Caki2 (cell line): ENCODE data around the gene LAMC2. TPM values are rescaled to one million over a fixed set of nuclear protein-coding genes. Genes with fewer than 3 reads are reported as not detected.
A peak's percentile ranks its signal among the peaks of the same experiment; 100 is the strongest.
"Not testable (repeated sequence)": the region's sequence is repeated elsewhere in the genome, so short reads cannot be mapped to it uniquely, and the experiment has no call there.

Experiments used
- DNase-seq: peaks from one replicate; pipeline ENCODE4 v3.0.0-alpha.2; 2015; ENCODE audit warnings: low read depth
- in situ Hi-C: cut with HindIII; loops from 2 replicates; pipeline ENCODE4 v1.10.0; 2016; ENCODE audit warnings: low sequenced_read_pairs, low pct_unique_long_range_greater_than_20kb, mixed read lengths
- total RNA-seq: library from RNA; depleted of rRNA; stranded (reverse); fragments of >200 nt; shearing (Covaris generic); gene quantifications from 2 replicates; pipeline ENCODE4 v1.2.3, GENCODE V29; 2014; ENCODE audit warnings: low replicate concordance; rRNA removed

The LAMC2 gene
- 92.0 and 97.5 TPM in 2 replicates for total RNA-seq

DNA sequence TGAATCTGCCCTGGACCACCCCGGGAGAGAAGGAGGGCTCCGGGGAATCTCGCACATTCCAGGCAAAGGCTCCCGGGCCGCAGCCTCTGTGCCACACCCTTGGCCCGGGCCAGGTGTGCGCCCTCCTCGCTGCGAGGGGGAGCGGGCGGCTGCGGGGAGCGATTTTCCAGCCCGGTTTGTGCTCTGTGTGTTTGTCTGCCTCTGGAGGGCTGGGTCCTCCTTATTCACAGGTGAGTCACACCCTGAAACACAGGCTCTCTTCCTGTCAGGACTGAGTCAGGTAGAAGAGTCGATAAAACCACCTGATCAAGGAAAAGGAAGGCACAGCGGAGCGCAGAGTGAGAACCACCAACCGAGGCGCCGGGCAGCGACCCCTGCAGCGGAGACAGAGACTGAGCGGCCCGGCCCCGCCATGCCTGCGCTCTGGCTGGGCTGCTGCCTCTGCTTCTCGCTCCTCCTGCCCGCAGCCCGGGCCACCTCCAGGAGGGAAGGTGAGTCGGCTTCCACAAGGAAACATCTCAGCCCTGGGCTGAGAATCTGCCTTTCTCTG, at the start of gene LAMC2:
TSS of gene LAMC2 (plus strand) at position 324 of the 550 bp plus-strand sequence. CDS start at position 413, 89 bp downstream.
- in situ Hi-C loops = no loop called here
- DNase-seq = peak; percentile 87

DNA sequence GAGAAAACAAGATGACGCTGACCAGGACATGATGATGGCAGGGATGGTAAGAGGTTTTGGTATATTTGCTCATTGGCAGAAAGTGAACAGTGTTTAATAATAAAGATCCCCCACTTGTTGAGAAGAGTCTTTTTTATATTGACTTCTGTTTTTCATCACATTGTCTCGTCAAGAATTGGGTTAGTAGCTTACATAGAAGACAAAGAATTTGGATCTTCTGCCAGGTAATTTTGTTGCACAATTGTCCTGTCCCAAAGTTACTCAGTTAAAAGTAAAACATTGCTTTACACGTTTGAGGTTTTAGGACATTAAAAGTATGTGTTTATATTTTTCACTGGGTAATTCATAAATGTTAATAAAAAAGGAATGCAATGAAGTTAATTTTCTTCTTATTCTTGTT, 48.3 kb upstream of the LAMC2 start:
- DNase-seq = no peak
- in situ Hi-C loops = no loop called here

DNA sequence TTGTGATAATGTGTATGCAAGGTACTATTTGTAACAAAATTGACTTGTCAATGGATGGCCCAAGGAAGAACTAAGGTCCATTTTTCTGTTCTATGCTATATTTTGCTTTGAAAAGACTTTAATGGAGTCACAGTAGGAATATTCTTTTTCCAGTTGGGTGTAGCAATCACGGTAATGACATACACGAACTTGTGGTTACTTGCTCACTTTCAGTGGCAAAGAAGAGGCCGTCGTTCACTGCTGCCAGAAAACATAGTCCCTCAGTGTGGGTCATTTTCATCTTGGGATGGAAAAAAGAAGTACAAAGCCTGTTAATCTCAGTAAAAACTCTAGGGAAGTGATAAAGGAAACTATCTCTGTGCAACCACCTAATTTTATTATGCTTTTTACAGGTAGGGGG, 47.8 kb upstream of the LAMC2 start:
- DNase-seq = no peak
- in situ Hi-C loops = no loop called here

DNA sequence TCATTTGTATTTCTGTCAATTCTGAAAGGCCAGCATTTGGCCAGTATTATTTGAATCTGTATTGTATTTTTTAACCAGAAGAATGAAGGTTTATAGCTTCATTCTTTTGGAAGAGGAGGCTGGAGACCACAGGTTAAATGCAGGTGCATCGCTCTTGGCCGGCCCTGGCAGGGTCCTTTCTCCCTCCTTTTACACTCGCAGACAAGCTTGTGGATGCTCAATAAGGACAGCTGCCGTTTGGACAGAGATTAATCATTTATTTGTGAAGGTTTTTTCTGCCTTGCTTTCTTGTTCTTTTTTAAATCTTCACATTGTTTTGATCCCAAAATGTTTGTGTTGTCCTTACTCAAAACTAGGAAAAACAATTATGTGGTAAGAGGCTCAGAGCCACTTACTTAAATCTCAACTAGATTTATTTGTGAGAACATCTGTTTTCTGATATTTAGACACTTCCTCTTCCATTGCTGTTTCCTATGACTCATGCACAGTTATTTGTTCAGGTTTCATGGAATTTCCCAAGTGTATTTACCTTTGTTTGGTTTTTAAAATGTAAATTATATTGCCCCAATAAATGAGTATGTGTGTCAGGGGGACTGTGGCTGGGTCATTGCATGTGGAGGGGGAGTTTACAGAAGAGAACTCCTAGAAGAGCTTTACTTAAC, 46.7 kb upstream of the LAMC2 start:
- in situ Hi-C loops = no loop called here
- no peak for DNase-seq

DNA sequence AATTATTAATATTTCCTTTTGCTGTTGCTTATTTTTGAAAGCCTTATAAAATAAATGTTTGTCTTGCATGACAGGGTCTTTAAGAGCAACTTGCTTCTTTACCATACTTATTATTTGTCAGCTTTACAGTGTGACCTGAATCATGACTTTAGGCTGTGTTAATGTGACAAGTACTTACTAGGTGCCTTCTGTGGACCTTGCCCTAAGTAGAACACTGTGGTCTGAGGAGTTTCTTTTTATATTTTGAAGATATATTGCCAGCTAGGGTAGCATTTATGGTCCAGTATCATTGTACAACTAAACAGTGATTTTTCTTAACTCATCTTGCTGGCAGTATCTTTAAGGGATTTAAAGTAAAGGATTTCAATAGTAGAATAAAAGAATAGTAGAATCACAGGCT, 45.4 kb upstream of the LAMC2 start:
- in situ Hi-C loops = no loop called here
- no peak for DNase-seq

DNA sequence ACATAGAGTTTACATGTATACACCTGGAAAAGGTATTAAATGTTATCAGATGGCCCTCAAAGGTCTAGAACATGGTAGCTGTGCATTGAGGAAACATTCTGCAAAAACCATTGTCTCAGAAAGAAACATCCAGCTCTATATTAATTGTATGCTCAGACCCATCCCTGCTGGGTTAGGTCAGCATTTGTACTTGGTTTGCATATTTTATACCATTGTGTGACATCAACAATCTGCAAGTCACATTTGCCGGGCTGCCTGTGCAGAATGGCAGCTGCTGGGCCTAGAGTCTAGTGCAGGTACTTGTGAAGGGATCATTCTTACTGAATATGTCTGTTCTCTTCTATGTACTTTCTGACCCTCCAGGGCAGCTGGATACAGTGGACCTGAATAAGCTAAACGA, 43.9 kb upstream of the LAMC2 start:
- in situ Hi-C loops = no loop called here
- DNase-seq = no peak

DNA sequence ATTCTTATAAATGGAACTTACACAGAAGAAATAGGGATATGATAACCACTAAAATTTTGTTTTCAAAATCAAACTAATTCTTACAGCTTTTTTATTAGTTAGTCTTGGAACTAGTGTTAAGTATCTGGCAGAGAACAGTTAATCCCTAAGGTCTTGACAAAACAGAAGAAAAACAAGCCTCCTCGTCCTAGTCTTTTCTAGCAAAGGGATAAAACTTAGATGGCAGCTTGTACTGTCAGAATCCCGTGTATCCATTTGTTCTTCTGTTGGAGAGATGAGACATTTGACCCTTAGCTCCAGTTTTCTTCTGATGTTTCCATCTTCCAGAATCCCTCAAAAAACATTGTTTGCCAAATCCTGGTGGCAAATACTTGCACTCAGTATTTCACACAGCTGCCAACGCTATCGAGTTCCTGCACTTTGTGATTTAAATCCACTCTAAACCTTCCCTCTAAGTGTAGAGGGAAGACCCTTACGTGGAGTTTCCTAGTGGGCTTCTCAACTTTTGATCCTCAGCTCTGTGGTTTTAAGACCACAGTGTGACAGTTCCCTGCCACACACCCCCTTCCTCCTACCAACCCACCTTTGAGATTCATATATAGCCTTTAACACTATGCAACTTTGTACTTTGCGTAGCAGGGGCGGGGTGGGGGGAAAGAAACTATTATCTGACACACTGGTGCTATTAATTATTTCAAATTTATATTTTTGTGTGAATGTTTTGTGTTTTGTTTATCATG, 42.3 kb upstream of the LAMC2 start:
- in situ Hi-C loops = no loop called here
- no peak for DNase-seq

DNA sequence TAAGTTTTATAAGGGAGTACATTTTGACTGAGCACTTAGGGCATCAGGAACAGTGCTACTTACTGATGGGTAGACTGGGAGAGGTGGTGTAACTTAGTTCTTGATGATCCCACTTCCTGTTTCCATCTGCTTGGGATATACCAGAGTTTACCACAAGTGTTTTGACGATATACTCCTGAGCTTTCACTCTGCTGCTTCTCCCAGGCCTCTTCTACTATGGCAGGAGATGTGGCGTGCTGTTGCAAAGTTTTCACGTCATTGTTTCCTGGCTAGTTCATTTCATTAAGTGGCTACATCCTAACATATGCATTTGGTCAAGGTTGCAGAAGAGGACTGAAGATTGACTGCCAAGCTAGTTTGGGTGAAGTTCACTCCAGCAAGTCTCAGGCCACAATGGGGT, 41.3 kb upstream of the LAMC2 start:
- no peak for DNase-seq
- in situ Hi-C loops = no loop called here

DNA sequence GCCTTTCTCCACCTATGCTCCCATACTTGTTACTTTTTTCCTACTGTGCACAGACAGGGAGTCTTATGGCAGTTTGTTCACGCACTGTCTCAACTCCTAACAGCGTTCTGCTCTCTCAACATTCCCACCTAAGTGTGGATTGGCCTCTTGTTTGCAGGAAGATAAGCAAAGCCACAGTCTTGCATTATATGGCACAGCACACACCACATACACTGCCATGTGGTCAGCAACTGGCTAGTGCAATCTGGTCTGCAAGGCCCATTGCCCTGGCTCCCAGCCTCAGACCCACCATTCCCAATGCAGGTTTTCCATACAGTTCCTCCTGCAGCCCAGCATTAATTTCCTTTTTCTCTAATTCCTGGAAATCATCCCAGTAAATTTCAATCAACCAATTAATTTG, 38.3 kb upstream of the LAMC2 start:
- in situ Hi-C loops = no loop called here
- no peak for DNase-seq

DNA sequence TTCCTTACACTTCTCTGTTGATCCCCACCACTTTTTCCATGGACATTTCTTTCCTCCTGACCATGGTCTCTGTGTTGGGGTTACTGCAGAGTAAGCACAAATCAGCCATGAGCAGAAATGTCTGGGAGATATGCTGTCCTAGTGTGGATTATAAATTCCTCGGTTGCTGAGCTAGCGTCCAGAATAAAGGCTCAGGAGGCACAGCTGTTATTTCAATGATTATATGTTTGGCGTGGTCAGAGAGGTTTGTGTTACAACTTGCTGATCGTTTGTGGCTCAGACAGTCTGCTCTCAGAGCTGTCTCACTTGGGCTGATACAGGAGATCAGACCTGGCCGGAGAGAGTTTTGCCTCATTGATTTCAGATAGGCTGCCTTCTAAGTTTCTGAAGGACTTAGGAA, 37.5 kb upstream of the LAMC2 start:
- in situ Hi-C loops = no loop called here
- DNase-seq = no peak

DNA sequence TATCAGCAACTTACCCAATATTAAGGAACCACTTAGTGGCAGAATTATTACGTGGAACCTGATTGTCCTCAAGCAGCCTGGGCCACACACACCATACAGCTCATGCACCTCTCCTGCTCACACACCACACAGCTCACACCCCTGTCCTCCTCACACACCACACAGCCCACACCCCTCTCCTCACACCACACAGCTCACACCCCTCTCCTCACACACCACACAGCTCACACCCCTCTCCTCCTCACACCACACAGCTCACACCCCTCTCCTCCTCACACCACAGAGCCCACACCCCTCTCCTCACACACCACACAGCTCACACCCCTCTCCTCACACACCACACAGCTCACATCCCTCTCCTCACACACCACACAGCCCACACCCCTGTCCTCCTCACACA, 36.8 kb upstream of the LAMC2 start:
- in situ Hi-C loops = no loop called here
- DNase-seq = no peak

DNA sequence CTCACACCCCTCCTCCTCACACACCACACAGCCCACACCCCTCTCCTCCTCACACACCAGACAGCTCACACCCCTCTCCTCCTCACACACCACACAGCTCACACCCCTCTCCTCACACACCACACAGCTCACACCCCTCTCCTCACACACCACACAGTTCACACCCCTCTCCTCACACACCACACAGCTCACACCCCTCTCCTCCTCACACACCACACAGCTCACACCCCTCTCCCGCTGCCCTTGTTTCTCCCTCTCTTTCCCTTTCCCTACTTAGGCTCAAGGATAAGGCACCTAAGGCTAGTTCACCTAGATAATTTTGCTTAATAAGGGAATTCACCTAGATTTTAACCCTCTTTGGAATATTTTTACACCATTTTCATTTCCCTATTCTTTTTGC, 36.0 kb upstream of the LAMC2 start:
- DNase-seq, in situ Hi-C loops: not testable (repeated sequence)

DNA sequence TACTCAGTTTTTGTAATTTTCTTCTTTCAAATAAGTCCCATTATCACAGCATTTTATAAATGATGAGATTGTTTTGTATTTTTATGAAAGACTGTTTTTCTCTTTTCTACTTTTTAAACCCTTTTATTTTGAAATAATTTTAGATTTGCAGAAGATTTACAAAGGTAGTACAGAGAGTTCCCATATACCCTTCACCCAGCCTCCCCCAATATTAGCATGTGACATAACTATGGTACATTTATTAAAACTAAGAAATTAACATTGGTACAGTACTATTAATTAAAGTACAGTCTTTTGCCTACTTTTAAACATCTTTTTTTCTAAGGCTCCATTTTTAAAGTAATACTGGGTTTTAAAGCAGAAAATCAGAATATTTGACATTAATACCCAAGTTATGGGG, 35.6 kb upstream of the LAMC2 start:
- in situ Hi-C loops = no loop called here
- DNase-seq = no peak

DNA sequence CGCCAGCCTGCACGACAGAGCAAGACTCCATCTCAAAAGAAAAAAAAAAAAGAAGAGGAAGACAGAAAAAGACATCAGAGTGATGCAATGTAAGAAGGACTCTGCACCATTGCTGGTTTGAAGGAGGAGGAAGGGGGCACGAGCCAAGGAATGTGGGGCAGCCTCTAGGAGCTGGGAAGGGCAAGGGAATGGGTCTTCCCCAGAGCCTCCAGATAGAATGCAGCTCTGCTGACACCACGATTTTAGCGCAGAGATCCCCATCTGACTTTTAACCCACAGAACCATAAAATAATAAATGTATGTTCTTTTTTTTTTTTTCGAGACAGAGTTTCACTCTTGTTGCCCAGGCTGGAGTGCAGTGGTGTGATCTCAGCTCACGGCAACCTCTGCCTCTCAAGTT, 33.9 kb upstream of the LAMC2 start:
- in situ Hi-C loops = no loop called here
- no peak for DNase-seq

DNA sequence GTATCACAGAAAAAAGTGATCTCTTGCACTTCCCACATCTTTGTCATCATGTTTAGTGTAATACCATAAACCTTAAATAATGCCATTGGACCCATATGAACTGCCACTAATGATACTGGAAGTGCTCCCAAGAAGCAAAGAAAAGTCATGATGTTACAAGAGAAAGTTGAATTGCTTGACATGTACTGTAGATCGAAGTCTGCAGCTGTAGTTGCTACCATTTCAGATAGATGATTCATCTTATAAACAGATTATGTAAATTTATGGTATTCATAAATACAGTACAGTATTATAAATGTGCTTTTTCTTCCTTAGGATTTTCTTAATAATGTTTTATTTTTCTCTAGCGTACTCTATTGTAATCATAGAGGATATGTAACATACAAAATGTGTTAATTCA, 30.1 kb upstream of the LAMC2 start:
- in situ Hi-C loops = no loop called here
- DNase-seq = no peak

DNA sequence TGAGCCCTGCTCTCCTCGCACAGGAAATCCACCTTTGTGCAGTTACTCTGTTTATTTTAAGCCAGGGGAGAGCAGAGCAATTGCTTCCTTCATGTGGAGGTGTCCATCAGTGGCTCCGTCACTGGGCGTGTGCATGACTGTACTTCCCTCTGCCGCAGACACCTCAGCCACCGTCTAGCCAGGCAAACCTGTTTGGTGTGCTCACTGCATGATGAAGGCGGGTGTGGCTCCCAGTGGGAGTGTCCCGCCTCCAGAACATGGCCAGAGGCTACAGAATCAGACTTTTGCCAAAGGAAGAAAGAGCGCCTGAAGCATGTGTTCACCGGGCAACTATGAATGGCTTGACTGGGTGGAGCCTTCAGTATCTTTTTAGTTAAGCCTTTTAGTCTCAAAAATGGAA, 26.1 kb upstream of the LAMC2 start:
- peak; percentile 94 for DNase-seq
- in situ Hi-C loops = no loop called here

DNA sequence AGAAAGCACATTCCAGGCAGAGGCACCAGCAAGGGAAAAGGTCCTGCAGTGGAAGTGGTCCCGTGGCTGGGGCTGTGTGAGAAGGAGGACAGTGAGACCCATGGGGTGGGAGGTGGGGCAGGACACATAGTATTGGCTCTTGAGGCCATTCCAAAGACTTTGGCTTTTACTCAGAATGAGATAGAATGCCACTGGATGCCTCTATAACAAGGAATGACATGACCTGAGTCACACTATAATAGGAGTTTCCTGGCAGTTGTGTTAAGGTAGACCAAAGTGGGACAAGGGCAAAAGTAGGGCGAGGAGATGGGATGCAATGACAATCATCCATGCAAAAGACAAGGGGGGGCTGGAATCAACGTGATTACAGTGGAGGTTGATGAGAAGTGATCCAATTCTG, 24.7 kb upstream of the LAMC2 start:
- DNase-seq = no peak
- in situ Hi-C loops = no loop called here

DNA sequence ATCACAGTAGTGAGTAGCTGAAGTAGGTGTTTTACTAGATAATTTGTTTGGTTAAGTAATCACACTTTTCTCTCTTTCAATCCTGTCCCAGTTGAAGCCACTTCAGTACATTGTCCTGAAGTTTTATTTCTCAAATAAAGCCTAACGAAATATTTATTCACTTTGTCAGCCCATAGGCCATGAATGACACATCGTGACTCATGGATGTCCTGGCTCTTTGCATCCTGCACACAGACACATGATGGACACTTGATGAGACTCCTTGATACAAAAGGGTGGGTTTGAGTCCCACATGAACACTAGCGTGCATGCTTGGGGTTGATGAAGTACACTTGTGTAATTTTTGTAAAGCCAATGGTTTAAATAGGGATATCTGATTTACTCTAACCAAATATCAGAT, 22.7 kb upstream of the LAMC2 start:
- in situ Hi-C loops = no loop called here
- peak; percentile 88 for DNase-seq

DNA sequence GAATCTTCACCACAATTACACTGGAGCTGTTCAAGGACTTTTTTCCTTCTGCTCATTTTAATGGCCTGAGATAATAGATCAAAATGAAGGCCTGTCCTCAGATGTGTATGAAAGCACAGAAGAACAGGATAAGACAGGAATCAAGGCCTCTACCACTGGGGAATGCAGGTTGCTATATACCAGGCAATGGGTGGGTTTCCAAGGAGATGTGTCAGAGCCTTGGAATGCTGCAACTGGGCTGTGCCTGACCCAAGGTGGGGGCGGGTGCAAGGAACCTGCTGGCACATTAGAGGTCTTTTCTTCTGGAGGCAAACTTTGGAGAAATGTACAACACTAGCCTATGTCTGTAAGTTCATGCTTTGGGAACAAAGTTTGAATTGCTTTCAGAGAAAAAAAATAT, 21.7 kb upstream of the LAMC2 start:
- peak; percentile 89 for DNase-seq
- in situ Hi-C loops = no loop called here

DNA sequence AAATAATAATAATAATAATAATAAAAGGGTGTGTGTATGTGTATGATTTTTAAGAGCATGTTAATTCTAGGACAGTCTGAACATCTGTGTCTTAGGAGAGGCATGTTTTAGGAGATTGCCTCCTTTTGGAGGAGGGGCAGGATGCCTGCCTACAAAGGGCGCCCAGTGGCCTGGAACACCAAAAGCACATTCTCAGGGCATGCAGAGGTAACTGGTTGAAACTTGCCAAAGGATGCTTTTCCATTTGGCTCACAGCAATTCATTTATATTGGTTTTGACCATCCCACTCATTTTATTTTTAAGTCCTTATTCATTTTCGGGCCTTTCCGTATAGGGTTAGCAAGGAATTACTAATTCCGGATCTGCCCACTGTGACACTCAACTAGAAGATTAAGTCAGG, 21.1 kb upstream of the LAMC2 start:
- DNase-seq = peak; percentile 63

More for the DNA sequence above, 21.1 kb upstream of the LAMC2 start:
- in situ Hi-C loops = no loop called here
